ENCODE results near the gene FCGR2B.
"Not testable (repeated sequence)": the region's sequence is repeated elsewhere in the genome, so short reads cannot be mapped to it uniquely, and the experiment has no call there.

Gene FCGR2B

DNA sequence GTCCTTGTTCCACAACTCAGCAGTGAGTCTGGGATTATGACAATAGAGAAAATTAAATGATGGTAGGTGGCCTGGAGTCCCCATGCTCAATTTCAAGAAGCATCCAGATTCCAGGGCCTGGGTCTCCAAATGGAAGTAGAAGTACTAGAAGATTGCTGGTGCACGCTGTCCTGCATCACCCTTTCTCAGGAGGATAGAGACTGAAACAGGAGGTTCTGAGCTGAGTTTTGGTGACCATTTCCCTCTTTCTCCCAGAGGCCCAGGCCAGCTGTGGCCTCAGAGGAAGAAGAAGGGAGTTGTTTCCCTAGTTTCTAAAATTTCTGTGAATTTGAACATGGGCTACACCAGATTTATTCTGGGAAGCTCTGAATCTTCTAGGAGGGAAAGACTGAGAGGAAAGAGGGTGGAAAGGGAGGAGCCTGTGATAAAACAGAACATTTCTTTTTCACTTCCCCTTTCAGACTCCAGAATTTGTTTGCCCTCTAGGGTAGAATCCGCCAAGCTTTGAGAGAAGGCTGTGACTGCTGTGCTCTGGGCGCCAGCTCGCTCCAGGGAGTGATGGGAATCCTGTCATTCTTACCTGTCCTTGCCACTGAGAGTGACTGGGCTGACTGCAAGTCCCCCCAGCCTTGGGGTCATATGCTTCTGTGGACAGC lies at the start of gene FCGR2B:
TSS of gene FCGR2B (plus strand) at position 460 of the 656 bp plus-strand sequence. CDS start at position 559, 99 bp downstream.
- not testable (repeated sequence) for DNase-seq

DNA sequence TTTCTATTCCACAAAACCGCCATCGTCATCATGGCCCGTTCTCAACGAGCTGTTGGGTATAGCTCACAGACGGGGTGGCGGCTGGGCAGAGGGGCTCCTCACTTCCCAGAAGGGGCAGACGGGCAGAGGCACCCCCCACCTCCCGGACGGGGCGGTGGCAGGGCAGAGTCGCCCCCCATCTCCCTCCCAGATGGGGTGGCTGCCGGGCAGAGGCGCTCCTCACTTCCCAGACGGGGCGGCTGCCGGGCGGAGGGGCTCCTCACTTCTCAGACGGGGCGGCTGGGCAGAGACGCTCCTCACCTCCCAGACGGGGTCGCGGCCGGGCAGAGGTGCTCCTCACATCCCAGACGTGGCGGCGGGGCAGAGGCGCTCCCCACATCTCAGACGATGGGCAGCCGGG lies 46.5 kb upstream of the FCGR2B start:
- DNase-seq: not testable (repeated sequence)

DNA sequence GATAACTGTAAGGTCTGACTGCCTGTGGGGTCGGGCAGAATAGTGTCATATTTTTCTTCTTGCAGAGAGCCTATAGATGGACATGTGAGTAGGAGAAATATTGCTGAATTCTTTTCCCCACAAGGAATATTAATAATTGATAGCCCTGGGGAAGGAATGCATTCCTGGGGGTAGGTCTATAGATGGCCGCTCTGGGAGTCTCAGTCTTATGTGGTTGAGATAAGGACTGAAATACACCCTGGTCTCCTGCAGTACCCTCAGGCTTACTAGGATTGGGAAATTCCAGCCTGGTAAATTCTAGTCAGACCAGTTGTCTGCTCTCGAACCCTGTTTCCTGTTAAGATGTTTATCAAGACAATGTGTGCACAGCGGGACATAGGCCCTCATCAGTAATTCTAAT lies 44.4 kb upstream of the FCGR2B start:
- DNase-seq: not testable (repeated sequence)

DNA sequence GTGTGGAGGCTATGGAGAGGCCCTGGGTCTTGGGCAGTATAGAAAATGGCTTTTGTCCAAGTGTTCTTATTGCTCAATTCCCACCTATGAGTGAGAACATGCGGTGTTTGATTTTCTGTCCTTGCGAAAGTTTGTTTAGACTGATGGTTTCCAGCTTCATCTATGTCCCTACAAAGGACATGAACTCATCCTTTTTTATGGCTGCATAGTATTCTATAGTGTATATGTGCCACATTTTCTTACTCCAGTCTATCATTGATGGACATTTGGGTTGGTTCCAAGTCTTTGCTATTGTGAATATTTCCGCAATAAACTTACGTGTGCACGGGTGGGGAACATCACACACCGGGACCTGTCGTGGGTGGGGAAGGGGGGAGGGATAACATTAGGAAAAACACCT lies 42.5 kb upstream of the FCGR2B start:
- not testable (repeated sequence) for DNase-seq

DNA sequence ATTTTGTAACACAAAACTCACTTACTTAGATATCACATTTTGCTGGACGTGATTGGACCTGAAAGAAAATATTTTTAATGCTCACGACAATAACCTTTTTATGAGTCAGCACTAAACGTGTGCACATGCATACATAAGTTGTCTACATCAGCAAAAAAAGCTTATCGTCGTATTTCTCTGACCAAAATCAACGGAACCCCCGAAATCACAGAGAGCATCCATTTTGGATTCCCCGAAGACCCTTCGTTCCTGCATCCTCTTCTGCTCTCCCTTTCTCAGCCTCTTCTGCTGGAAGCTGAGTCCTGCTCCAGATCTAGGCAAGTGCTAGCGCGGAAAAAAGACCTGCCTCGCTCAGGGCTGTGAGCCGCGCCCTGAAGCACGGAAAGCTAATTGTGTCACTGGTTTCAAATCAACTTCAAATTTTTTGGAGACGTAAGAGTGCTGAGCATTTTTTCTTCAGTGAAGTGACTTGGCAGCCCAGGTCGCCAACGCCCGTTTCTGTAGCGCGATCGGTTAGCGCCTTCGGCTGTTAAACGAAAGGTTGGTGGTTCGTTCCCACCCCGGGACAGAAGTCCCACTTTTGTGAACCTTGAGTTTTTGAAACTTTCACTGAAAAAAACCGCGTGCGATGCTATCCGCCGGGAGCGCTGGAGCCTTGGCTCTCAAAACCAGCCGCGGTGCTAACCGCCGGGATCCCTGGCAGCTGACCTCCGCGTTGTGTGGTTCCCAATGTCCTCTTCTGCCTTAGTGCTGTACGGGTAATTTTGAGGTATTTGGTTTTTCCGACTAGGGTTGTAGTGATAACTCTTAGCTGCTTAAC lies 41.6 kb upstream of the FCGR2B start:
- peak; percentile 72 for DNase-seq

DNA sequence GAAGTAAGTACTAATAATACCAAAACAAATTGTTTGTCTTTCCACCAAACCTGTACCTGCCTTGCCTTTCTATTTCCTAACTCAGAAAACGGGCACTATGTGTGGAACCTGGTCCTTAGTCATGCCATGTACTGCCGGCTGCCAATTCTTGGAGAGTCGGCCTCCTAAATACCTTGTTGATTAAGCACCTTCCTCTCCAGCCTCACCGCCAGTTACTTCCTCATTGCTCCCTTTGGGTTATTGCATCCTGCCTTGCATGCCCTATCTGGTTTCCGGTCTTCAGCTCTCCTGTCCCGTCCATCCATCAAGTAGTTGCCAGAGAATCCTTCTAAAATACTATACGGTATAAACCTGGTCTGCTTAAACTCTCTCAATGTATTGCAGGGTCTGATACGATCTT lies 40.9 kb upstream of the FCGR2B start:
- not testable (repeated sequence) for DNase-seq

DNA sequence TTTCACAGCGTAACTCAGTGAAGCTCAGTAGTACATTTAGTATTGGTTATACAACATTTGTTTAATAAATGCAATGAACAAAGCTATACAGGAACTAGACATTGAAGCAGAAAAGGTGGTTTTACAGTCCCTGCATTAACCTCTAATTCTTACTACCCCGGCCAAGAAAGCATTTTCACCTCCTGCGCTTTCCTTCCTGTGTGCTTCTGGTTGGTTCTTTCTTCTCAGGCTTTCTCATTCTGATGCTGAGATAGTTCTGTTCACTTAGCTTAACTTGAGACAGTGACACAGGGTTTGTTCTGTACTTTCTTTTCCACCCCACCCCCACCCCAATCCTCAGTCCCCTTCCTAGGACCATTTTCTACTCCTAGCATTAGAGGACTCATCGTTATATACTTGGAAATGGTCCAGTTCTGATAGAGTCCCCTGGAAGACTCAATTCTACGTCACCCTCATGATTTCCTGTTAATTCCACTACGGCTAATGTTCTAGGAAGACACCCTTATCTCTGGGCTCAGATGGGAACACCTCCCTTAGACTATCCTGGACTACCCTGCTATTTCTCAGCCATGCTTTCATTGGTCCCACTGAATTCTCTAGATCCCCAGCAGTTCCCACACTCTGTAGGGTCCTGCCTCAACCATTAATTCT lies 39.4 kb upstream of the FCGR2B start:
- not testable (repeated sequence) for DNase-seq

DNA sequence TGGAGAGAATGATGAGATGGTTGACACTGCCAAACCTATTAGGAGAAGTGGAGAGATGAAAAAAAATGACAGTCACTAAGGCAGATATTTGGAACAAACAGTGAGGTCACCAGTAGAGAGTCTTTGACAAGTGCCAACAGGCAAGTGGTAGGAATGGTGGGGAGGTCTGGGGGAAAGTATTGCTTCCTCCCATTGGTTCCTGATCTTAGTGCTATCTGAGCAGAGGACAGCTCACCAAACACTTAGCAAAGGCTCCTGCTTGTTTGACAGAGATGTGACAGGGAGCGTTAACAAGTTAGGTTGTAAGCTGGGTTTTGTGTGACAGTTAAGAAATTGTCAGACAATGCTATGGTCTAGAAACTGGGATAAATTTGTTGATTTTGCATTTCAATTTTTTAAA lies 38.3 kb upstream of the FCGR2B start:
- DNase-seq: not testable (repeated sequence)

DNA sequence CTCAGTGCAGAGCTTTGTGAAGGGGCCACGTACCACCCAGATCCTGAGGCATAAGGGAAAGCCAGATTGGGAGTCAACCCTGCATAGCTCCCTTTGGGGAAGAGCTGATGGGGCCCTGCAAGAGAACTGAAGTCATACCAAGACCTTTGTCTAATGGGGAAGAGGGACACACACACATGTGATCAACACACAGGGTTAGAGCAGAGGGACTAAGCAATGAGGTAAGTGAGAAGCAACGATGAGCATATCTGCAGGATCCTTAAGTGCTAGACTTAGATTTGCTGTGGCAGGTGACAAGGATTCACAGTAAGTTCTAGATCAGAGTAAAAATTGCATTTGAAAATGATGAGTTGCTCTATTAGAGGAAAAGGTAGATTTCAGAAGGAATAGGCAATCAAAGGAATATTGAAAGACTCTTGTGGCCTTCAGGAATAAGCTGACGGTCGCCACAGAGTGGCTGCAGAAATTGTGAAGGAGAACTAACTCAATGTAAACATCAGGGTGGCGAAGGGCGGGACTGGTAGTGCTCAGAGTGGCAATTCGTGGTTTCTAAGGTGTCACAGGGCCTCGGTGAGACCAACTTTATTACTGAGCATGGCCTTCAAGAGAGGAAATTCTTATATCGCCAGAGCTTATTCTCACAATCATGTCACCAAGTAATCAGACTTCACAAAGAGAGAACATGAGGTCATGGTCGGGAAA lies 36.3 kb upstream of the FCGR2B start:
- DNase-seq: not testable (repeated sequence)

DNA sequence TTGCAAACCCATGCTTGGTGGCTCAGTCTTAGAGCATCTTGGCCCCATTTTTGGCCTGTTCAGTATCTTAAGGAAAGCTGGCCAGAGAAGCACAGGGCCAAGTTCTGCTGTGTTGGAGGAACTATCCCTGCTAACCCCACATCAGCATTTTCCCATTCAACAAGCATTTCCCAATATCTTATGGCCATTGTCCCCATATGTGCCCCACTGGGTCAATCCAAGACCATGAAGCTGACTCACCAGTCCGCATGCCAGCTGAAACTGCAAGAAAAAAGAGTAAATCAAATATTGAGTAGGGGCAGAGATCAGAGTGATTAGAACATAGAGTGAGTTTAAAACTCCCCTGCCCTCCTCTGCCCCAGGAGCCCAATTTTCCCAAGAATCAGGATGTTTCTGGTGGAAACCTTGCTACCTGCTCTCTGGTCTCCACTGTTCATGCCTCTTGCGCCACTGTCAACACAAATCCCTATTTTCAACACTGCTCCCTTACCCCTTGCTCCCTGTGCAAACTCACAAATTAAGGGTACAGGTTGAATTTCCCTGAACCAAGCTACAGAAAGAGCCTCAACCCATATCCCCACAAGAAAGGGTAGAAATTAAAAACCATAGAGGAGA lies 32.7 kb upstream of the FCGR2B start:
- not testable (repeated sequence) for DNase-seq

DNA sequence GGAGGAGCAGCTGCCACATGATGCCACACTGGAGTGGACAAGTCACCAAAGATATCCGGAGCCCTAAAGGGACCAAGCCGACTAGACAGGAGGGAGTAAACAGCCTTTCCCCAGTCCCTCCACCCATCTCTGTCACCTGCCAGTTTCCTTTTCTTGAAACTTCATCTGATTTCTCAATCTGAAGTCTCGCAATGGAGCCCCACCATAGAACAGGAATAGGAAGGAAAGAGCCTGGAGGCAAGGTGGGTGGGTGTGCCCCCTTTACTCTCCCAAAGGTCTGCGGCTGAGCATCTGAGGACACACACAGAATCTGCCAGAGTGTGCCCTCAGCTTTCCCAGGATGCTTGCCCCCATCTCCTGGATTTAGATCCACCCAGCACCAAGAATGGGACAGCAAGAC lies 31.9 kb upstream of the FCGR2B start, which contains the start of gene FCGR3B:
TSS of gene FCGR3B (minus strand) at position 101 of the 400 bp plus-strand sequence. CDS start at position 19, 82 bp downstream.
- no peak for DNase-seq

DNA sequence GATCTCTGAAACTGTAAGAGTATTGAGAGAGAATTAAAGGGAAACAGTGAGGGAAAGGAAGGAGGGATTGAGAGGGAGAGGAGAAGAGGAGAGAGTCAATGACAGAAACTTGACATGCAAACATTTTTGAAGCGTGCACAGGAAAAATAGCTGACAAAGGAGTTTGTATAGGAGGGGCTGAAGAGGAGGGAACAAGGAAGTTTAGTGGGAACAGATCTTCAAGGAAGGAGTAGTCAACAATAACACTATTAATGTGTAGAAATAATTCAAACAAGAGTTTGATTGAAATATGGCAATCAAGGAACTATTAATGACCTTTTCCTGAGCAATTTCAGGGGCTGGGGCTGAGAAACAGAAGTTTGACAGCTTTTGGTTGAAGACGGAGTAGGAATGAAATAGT lies 27.9 kb upstream of the FCGR2B start:
- DNase-seq: not testable (repeated sequence)

DNA sequence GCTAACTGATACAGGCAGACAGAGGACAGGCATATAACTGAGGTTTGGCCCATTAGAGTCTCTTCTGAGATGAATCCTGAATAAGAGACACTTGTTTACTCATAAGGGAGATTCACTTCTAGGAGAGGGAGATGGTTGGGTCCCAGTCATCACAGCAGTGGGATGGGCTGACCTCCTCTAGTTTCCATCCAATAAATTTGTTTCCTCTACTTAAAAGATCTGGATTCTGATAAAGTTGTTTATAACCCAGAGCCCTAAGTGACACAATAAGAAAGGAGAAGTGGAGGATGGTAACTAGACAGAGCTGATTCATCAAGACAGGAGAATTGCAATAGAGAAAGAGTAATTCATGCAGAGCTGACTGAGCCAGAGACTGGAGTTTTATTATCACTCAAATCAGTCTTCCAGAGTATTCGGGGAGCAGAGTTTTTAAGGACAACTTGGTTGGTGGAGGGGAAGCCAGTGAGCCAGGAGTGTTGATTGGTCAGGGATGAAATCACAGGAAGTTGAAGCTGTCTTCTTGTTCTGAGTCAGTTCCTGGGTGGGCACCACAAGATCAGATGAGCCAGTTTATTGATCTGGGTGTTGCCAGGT lies 26.7 kb upstream of the FCGR2B start:
- DNase-seq: not testable (repeated sequence)

DNA sequence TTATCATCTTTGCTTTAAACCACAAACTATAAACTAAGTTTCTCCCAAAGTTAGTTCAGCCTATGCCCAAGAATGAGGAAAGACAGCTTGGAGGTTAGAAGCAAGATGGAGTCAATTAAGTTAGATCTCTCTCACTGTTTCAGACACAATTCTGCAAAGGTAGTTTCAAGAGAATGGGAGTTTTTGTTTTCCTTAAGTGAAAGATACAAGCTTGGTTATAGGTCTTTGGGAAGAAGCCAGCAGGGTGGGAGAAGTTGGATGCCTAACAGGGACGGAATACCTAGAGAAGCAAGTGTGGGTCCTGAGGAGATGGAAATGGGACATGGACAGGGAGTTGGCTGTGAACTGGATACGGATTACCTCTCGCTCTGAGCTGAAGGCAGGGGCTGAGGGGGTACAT lies 26.0 kb upstream of the FCGR2B start:
- not testable (repeated sequence) for DNase-seq

DNA sequence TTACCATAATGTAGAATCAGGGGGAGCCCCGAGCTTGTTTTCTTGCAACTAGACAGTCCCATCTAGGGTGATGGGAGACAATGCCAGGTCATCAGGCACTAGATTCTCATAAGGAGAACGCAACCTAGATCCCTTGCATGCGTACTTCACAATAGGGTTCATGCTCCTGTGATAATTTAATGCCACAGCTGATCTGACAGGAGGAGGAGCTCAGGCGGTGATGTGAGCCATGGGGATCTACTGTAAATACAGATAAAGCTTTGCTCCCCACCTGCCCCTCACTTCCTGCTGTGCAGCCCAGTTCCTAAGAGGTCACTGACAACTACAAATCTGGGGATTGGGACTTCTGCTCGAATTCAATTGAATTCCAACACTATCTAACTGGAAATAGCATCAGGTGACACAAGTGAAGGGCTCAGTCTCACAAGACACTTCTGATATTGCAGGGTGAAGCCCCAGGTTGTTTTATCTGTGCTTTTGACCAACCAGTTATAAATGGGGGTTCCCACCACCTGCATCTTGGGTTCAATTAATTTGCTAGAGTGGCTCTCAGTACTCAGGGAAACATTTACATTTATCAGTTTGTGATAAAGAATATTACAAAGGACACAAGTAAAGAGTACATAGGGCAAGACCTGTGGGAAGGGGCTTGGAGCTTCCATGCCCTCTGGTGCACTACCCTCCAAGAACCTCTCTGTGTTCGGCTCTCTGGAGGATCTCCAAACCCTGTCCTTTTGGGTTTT lies 24.5 kb upstream of the FCGR2B start:
- DNase-seq: not testable (repeated sequence)

DNA sequence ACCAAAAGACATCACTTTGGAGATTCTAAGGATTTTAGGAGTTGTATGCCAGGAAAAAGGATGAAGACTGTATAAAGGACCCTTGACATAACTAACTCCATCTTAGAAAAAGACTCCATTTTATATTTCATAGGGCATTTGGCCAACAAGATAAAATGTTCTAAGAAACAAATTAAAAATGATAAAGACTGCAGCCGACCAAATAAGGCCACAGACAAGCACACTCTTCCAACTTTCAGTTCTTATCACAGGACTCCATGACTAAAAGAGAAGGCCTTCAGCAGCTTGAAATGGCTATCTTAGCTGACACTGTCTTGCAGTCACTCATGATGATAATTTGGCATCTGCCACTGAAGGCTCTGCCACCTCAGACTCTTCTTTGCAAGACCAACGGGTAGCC lies 23.7 kb upstream of the FCGR2B start:
- DNase-seq: not testable (repeated sequence)

DNA sequence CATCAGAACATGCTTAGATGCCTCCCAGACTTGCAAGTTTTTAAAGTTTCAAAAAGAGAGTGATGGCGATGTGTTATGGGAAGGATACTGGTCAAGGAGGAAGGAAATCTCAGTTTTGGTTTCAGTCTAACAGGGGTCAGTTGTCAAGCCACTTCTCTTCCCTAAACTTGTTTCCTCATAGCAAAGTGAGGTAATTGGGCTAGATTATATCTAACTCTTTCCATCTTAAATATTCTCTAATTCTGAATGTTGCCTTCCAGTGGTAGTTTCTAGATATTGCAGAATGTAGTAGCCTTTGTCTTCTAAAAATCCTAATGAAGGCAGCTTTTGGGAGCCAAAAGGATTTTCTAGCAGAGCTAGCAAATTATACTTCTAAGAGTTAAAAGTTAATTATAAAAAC lies 20.2 kb upstream of the FCGR2B start:
- not testable (repeated sequence) for DNase-seq

DNA sequence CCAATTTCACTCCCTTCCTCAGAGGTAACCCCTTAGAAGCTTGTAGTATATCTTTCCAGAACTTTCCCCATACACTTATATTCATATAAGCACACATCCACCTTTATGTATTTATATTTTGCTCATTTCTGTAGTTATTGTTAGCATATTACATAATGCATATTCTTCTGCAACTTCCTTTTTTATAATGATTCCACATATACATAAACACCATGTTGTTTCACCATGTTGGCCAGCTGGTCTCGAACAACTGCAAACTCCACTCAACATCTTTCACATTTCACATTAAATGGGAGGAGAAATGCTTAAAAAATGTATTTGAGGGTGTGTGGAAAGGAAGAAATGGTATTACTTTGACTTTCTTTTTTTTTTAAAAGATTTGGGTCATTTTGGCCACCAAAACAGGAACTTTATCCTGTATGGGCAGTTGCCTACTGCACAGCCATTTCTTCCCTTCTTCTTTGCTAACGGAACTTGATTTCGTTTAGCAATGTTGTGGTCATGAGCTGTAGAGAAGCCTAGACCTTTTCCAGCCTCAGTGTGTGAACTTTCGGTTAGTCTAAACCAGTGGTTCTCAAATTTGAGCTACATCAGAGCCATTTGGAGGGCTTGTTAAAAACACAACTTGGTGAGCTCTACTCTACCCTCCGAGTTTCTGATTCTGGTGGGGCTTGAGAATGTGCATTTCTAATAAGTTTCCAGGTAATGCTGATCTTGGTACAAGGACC lies 19.3 kb upstream of the FCGR2B start:
- DNase-seq: not testable (repeated sequence)

DNA sequence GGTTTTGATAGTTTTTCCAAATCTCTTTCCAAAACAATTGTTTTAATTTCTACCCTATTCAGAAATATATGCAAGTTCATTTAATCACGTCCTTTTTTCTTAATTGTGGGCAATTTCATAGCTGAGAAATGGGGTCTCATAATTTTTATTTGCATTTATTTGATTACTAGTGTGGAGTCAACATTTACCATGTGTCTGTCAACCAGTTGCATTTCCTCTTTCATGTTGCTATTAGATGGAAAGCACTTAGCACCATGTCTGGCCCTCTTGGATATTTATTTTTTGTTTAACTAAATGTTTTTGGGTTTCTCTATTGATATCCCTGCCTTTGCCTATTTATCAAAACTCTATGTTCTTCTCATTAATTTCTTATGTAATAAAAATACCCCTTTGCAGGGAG lies 18.1 kb upstream of the FCGR2B start:
- DNase-seq: not testable (repeated sequence)
